HG03175 (cell line): ENCODE measurements around the gene HCK.
A peak's percentile ranks its signal among the peaks of the same experiment; 100 is the strongest.

ENCODE experiments used
- ATAC-seq: cut with Tn5 transposase; IDR thresholded peaks from one replicate; pipeline ENCODE4 v1.9.1; 2021; ENCODE audit warnings: mild to moderate bottlenecking, moderate library complexity; ENCODE audit not compliant: unreplicated experiment

Gene HCK

GRCh38 chr20:32052090-32052777 is at the start of gene HCK:
Gene HCK, plus strand, starts transcription at chr20:32052242.
- ATAC-seq: no peak

GRCh38 chr20:32003325-32003724 is 48.7 kb upstream of the HCK start:
- ATAC-seq: no peak

DNA sequence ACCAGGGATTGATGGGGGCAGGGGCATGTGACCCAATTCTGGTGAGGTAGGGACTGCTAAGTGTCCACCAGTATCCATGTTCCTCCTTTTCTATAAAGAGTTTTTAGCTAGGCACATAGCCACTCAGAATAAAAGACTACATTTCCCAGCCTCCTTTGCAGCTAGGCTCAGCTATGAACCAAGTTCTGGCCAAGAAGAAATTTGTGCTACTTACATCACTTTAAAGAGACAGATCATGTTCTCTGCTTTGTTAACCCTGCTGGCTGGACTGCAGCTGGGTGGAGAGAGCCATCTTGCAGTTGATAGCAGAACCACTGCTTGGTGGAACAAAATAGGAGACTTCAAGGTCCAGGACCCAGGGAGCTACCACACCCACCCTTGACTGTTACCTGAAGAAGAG is 47.1 kb upstream of the HCK start:
- no peak for ATAC-seq

DNA sequence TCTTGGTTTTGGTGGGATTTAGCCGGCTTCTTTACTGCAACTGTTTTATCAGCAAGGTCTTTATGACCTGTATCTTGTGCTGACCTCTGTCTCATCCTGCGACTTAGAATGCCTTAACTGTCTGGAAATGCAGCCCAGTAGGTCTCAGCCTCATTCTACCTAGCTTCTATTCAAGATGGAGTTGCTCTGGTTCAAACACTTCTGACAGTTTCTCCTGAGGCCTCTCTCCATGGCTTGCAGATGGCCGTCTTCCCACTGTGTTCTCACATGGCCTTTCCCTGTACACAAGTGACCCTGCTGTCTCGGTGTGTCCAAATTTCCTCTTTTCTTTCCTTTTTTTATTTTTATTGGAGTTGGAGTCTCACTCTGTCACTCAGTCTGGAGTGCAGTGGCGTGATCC is 46.0 kb upstream of the HCK start:
- no peak for ATAC-seq

- no peak for ATAC-seq
Observed at GRCh38 chr20:32006841-32007786, 44.9 kb upstream of the HCK start.

DNA sequence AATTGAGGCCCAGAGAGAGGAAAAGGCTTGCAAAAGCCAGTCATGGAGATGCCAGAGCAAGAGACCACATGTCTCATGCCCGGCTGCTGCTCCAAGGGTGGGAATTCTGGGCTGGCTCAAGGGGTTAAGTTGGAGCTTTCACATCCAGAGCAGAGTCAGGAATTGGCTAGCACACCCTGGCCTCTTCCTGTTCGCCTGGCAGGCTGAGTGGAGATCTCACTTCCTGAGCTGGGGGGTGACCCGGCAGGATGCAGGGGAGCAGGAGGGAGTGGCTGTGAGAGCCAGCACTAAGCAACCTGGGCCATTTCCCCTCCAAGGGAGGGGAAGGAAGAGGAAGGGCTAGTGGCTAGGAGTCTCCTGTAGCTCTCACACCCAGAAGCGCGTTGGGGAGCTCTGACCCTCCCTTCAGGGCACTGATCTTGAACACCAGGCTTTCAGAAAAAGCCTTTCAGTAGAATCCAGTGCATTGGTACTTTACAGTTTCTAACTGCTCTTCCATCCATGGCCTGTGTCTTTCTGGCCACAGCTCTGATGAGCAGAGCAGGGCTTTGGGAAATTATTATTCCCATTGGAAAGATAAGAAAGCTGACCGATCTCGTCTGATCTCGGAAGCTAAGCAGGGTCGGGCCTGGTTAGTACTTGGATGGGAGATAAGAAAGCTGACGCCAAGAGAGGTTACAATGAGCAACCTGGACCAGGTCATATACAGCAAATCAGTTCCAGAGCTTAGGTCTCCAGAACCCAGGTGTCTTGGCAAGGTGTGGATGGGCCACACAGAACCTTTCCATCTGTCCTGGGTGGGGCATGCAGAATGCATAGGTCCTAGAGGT is 44.0 kb upstream of the HCK start:
- no peak for ATAC-seq

DNA sequence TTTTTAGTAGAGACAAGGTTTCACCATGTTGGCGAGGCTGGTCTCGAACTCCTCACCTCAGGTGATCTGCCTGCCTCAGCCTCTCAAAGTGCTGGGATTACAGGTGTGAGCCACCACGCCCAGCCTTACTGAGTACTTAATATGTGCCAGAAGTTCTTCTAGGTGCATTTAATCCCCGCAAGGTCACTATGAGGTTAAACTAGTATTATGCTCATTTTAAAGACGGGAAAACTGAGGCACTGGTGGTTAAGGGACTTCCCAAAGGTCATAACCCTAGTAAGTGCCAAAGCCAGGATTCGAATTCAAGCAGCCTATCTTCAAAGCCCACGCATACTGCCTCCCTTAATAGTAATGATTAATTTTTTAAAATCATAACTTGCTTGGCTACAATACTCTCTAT is 42.5 kb upstream of the HCK start:
- ATAC-seq: no peak

DNA sequence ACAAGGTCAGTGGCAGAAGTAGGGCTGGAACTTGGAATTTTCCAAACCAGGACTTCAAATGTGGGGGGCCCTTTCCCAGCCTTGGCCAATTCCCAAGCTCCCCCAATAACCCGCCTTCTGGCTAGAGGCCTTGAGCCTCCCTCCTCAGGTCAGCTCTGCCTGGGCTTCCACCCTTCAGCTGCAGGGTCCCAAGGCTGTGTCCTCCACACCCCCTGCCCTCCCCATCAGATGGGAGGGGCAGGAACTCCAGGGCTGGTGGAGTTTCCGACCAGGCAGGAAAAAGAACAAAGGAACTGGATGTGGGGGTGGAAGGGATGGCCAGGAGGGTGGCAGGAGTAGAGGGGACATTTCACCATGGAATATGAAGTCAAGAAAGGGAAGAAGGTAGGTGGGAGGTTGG is 41.9 kb upstream of the HCK start, which contains the start of gene CCM2L:
CCM2L (plus strand) TSS at position 338 of the 400 bp plus-strand sequence; CDS start at position 355, 17 bp downstream.
- ATAC-seq: no peak

GRCh38 chr20:32010666-32011065 is 41.4 kb upstream of the HCK start:
- ATAC-seq: no peak

GRCh38 chr20:32012159-32012688 is 39.8 kb upstream of the HCK start:
- no peak for ATAC-seq

GRCh38 chr20:32013326-32013725 is 38.7 kb upstream of the HCK start:
- no peak for ATAC-seq

DNA sequence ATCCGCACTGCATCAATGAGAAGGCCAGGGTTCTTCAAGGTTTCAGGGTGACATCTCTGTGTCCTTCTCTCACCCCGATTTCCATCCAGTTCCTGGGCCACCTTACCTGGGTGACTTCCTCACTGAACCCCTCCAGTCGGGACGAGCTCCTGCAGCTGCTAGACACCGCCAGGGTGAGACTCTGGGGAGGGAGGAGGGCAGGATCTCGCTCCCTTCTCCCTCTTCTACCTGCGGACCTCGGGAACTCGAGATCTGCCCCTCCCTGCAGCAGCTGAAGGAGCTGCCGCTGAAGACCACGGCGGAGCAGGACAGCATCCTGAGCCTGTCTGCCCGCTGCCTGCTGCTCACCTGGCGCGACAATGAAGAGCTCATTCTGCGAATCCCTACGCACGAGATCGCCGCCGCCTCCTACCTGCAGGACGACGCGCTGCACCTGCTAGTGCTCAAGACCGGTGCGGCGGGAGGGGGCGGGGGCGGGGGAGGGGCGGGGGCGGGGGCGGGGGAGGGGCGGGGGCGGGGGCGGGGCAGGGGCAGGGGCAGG is 34.3 kb upstream of the HCK start:
- no peak for ATAC-seq

DNA sequence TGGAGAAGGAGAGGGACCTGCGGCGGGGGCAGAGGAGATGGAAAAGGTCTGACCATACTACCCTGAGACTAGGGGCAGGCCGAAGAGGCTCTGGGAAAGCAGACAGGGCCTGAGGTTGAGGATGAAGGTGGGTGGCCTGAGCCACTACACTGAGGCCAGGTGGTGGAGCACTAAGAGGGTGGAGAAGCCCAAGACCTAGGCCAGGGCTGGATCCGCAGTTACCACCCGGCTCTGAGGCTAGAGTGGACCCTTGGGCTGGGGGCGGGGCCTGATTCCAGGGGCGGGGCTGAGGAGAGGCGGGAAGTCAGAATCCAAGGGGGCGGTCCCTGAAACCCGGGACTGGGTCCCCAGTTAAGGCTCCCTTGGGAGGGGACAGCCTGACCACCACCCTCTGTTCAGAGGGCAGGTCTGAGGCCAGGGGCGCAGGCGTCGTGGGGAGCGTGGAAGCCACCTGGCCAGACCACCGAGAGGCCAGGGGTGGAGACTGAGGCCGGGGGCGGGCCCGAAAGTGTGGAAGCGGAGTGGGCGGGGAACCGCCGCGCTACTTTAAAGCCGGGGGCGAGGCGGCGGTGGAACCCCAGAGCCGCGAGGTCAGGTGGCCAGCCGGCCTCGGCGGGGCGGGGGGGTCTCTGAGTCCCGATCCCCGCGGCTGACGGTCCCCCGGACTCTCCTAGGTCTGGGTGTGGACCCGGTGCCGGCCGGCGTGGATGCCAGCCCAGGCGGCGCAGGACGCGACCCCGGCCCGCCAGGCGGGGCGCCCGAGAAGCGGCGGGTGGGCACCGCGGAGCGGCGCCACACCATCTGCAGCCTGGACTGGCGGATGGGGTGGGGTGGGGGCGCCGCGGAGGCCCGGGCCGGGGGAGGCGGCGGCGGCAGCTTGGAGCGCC is 33.5 kb upstream of the HCK start:
- ATAC-seq: no peak

- ATAC-seq: no peak
Observed at GRCh38 chr20:32019156-32019510, 32.9 kb upstream of the HCK start.

GRCh38 chr20:32019563-32020463 is 32.2 kb upstream of the HCK start:
- no peak for ATAC-seq

GRCh38 chr20:32021091-32021490 is 31.0 kb upstream of the HCK start:
- ATAC-seq: no peak

GRCh38 chr20:32024683-32025295 is 27.3 kb upstream of the HCK start:
- ATAC-seq: peak; percentile 52

GRCh38 chr20:32027643-32028042 is 24.4 kb upstream of the HCK start:
- no peak for ATAC-seq
